Measurements from ENCODE around the gene MCM6. TPM values are rescaled to one million over a fixed set of nuclear protein-coding genes. Genes with fewer than 3 reads are reported as not detected.

The MCM6 gene
- total RNA-seq, 1 experiment from 2014 or later, result 84.8 TPM

- CTCF ChIA-PET, result no interaction called here
- no peak for ATAC-seq
Observed at GRCh38 chr2:135803278-135803677, 73.0 kb downstream of the MCM6 start.

More at GRCh38 chr2:135803278-135803677, 73.0 kb downstream of the MCM6 start:
- H3K4me2 ChIP-seq (ENCODE audit: low read length), result no peak overlapping the region
- H2AFZ ChIP-seq (ENCODE audit: low read depth, low read length, poor library complexity, severe bottlenecking), result no peak overlapping the region
- DNase-seq (ENCODE audit: low read depth, low spot score), result no peak
- no peaks in the 10 kb centered on the region for H3K27me3 ChIP-seq (ENCODE audit: insufficient read depth, low read length)
- no peak overlapping the region for H3K27ac ChIP-seq (ENCODE audit: low read depth, low read length)
- no peaks in the 10 kb centered on the region for H3K9me2 ChIP-seq (ENCODE audit: insufficient read depth)
- no peak overlapping the region for H3K4me3 ChIP-seq (replicated peaks in 1 of 2; ENCODE audit: low read depth in 1 of 2, low read length in 2 of 2)
- RAD21 ChIA-PET (ENCODE audit: low non-redundant PET in 1 of 2, low total read pairs in 2 of 2, uncharacterized antibody in 2 of 2, unreplicated experiment in 2 of 2), result no interaction called here
- intact Hi-C loops (cut with micrococcal nuclease), result no loop called here
- no peaks in the 10 kb centered on the region for H3K79me2 ChIP-seq (ENCODE audit: insufficient read depth, low read length)
- no peaks in the 10 kb centered on the region for H3K4me1 ChIP-seq (ENCODE audit: control insufficient read depth in 1 of 2, insufficient read depth in 2 of 2, low read length in 2 of 2)
- H3K36me3 ChIP-seq (ENCODE audit: control insufficient read depth in 1 of 2, insufficient read depth in 2 of 2, low read length in 2 of 2), result no peaks in the 10 kb centered on the region
- H4K20me1 ChIP-seq (ENCODE audit: insufficient read depth), result no peaks in the 10 kb centered on the region
- no peak overlapping the region for H3K9ac ChIP-seq (ENCODE audit: low read length)
- POLR2A ChIA-PET, result no interaction called here
- peaks cover 9 to 18% of the 10 kb centered on the region in 2 experiments; a peak in 2 of 4 replicates for H3K9me3 ChIP-seq (ENCODE audit: control insufficient read depth in 1 of 2, insufficient read depth in 1 of 2, low read depth in 1 of 2, low read length in 2 of 2)
- TF ChIP-seq ELF1 (IDR thresholded peaks at IDR 0.05; ENCODE audit: borderline replicate concordance, low read depth), result no peak
- TF ChIP-seq REST (IDR thresholded peaks at IDR 0.05; ENCODE audit: low read depth), result no peak
- TF ChIP-seq CEBPB (IDR thresholded peaks at IDR 0.05; ENCODE audit: low read depth), result no peak
- TF ChIP-seq SP1 (IDR thresholded peaks at IDR 0.05; ENCODE audit: low read depth), result no peak
- no peak for TF ChIP-seq JUND (IDR thresholded peaks at IDR 0.05)
- TF ChIP-seq SRF (IDR thresholded peaks at IDR 0.05; ENCODE audit: low read depth), result no peak
- no peak for TF ChIP-seq EZH2 (IDR thresholded peaks at IDR 0.05)
- no peak for TF ChIP-seq YY1 (IDR thresholded peaks at IDR 0.05; ENCODE audit: extremely low read depth, insufficient replicate concordance, low read depth, low read length)
- TF ChIP-seq TCF7L2 (IDR thresholded peaks at IDR 0.05; ENCODE audit: borderline replicate concordance, extremely low read depth, insufficient read depth, insufficient read length), result no peak
- TF ChIP-seq SIN3A (IDR thresholded peaks at IDR 0.05; ENCODE audit: low read depth), result no peak
- no TSS peak for BruUV-seq (replicated peaks)

Data from HCT116 (cell line).